ENCODE data around the gene FZD1. TPM values are rescaled to one million over a fixed set of nuclear protein-coding genes. Genes with fewer than 3 reads are reported as not detected.

Gene FZD1
- total and polyA plus RNA-seq, 2 donors (not counting 1 experiment from before 2014, with no cell fraction given): 7.6 to 12.6 TPM

GRCh38 chr7:91295576-91295975 is 31.3 kb downstream of the FZD1 start:
- Histone ChIP-seq H3K4me1 (ENCODE audit: control insufficient read depth, extremely low read depth, insufficient read depth, low read length) (no peaks in the 10 kb centered on the region), H2AFZ (ENCODE audit: low read length) (no peak overlapping the region), H3K4me2 (ENCODE audit: extremely low read depth, insufficient read depth, low read length) (no peak overlapping the region), H3K36me3 (ENCODE audit: control insufficient read depth, insufficient read depth, low read length) (no peaks in the 10 kb centered on the region), H3K9me3 (ENCODE audit: control insufficient read depth, insufficient read depth, low read depth, low read length) (no peaks in the 10 kb centered on the region), H3K9ac (ENCODE audit: insufficient read depth, low read length) (no peak overlapping the region), H3K4me3 (replicated peaks in 1 of 4; ENCODE audit: control extremely low read depth in 1 of 4, insufficient read depth in 1 of 4, low read depth in 3 of 4, low read length in 4 of 4) (no peak overlapping the region), H3K27me3 (ENCODE audit: control insufficient read depth, insufficient read depth, low read length) (no peaks in the 10 kb centered on the region), H4K20me1 (ENCODE audit: control insufficient read depth, extremely low read depth, insufficient read depth, low read length) (no peaks in the 10 kb centered on the region), H3K27ac (ENCODE audit: insufficient read depth, low read length) (no peak overlapping the region), H3K79me2 (ENCODE audit: control insufficient read depth, insufficient read depth, low read length) (no peaks in the 10 kb centered on the region)
- no peak for TF ChIP-seq EZH2 (IDR thresholded peaks at IDR 0.05; ENCODE audit: low read length, missing control alignments)
- no peak for TF ChIP-seq CTCF (conservative IDR thresholded peaks at IDR 0.05 in 1 of 2, IDR thresholded peaks at IDR 0.05 in 1 of 2; ENCODE audit: low read depth in 1 of 2, low read length in 2 of 2)
- DNase-seq (ENCODE audit: low read depth in 2 of 2): no peak

GRCh38 chr7:91297939-91298338 is 33.7 kb downstream of the FZD1 start:
- no peak overlapping the region for H3K4me2 ChIP-seq (ENCODE audit: extremely low read depth, insufficient read depth, low read length)
- H3K4me1 ChIP-seq (ENCODE audit: control insufficient read depth, extremely low read depth, insufficient read depth, low read length): no peaks in the 10 kb centered on the region
- H3K27me3 ChIP-seq (ENCODE audit: control insufficient read depth, insufficient read depth, low read length): no peaks in the 10 kb centered on the region
- H3K79me2 ChIP-seq (ENCODE audit: control insufficient read depth, insufficient read depth, low read length): no peaks in the 10 kb centered on the region
- DNase-seq (ENCODE audit: low read depth in 2 of 2): no peak
- no peaks in the 10 kb centered on the region for H4K20me1 ChIP-seq (ENCODE audit: control insufficient read depth, extremely low read depth, insufficient read depth, low read length)
- H3K4me3 ChIP-seq (replicated peaks in 1 of 4; ENCODE audit: control extremely low read depth in 1 of 4, insufficient read depth in 1 of 4, low read depth in 3 of 4, low read length in 4 of 4): no peak overlapping the region
- no peaks in the 10 kb centered on the region for H3K9me3 ChIP-seq (ENCODE audit: control insufficient read depth, insufficient read depth, low read depth, low read length)
- no peak for TF ChIP-seq CTCF (conservative IDR thresholded peaks at IDR 0.05 in 1 of 2, IDR thresholded peaks at IDR 0.05 in 1 of 2; ENCODE audit: low read depth in 1 of 2, low read length in 2 of 2)
- no peak for TF ChIP-seq EZH2 (IDR thresholded peaks at IDR 0.05; ENCODE audit: low read length, missing control alignments)
- no peaks in the 10 kb centered on the region for H3K36me3 ChIP-seq (ENCODE audit: control insufficient read depth, insufficient read depth, low read length)
- no peak overlapping the region for H2AFZ ChIP-seq (ENCODE audit: low read length)
- no peak overlapping the region for H3K27ac ChIP-seq (ENCODE audit: insufficient read depth, low read length)
- no peak overlapping the region for H3K9ac ChIP-seq (ENCODE audit: insufficient read depth, low read length)

GRCh38 chr7:91299952-91300775 is 35.9 kb downstream of the FZD1 start:
- H3K27ac ChIP-seq (ENCODE audit: insufficient read depth, low read length): no peak overlapping the region
- no peak for TF ChIP-seq CTCF (conservative IDR thresholded peaks at IDR 0.05 in 1 of 2, IDR thresholded peaks at IDR 0.05 in 1 of 2; ENCODE audit: low read depth in 1 of 2, low read length in 2 of 2)
- no peaks in the 10 kb centered on the region for H3K36me3 ChIP-seq (ENCODE audit: control insufficient read depth, insufficient read depth, low read length)
- no peak overlapping the region for H3K9ac ChIP-seq (ENCODE audit: insufficient read depth, low read length)
- H4K20me1 ChIP-seq (ENCODE audit: control insufficient read depth, extremely low read depth, insufficient read depth, low read length): no peaks in the 10 kb centered on the region
- no peak overlapping the region for H3K4me3 ChIP-seq (replicated peaks in 1 of 4; ENCODE audit: control extremely low read depth in 1 of 4, insufficient read depth in 1 of 4, low read depth in 3 of 4, low read length in 4 of 4)
- no peaks in the 10 kb centered on the region for H3K9me3 ChIP-seq (ENCODE audit: control insufficient read depth, insufficient read depth, low read depth, low read length)
- H2AFZ ChIP-seq (ENCODE audit: low read length): no peak overlapping the region
- H3K4me2 ChIP-seq (ENCODE audit: extremely low read depth, insufficient read depth, low read length): no peak overlapping the region
- no peaks in the 10 kb centered on the region for H3K27me3 ChIP-seq (ENCODE audit: control insufficient read depth, insufficient read depth, low read length)
- H3K4me1 ChIP-seq (ENCODE audit: control insufficient read depth, extremely low read depth, insufficient read depth, low read length): no peaks in the 10 kb centered on the region
- DNase-seq (ENCODE audit: low read depth in 2 of 2): no peak
- no peaks in the 10 kb centered on the region for H3K79me2 ChIP-seq (ENCODE audit: control insufficient read depth, insufficient read depth, low read length)

All from fibroblast of lung (primary cell).